ENCODE measurements around the gene COL13A1. TPM values are rescaled to one million over a fixed set of nuclear protein-coding genes. Genes with fewer than 3 reads are reported as not detected.

COL13A1 gene
- total and polyA plus RNA-seq, 10 donors: 4.1 to 16.1 (median 9.5) TPM

- no peak for DNase-seq
- no peak overlapping the region for H3K27ac ChIP-seq
- peaks cover 0 to 26% (median 8%) of the 10 kb centered on the region in 6 donors for H3K4me1 ChIP-seq
- intact Hi-C loops (cut with DNase I; ENCODE audit: low total_unique reads): no loop called here
- 49 to 84% (median 72%) methylated on average over 7 of the region's 7 CpGs for WGBS, 5 donors
- no peaks in the 10 kb centered on the region for H3K36me3 ChIP-seq
- TF ChIP-seq, protein P1, sequence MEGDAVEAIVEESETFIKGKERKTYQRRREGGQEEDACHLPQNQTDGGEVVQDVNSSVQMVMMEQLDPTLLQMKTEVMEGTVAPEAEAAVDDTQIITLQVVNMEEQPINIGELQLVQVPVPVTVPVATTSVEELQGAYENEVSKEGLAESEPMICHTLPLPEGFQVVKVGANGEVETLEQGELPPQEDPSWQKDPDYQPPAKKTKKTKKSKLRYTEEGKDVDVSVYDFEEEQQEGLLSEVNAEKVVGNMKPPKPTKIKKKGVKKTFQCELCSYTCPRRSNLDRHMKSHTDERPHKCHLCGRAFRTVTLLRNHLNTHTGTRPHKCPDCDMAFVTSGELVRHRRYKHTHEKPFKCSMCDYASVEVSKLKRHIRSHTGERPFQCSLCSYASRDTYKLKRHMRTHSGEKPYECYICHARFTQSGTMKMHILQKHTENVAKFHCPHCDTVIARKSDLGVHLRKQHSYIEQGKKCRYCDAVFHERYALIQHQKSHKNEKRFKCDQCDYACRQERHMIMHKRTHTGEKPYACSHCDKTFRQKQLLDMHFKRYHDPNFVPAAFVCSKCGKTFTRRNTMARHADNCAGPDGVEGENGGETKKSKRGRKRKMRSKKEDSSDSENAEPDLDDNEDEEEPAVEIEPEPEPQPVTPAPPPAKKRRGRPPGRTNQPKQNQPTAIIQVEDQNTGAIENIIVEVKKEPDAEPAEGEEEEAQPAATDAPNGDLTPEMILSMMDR (IDR thresholded peaks at IDR 0.05 in 8 of 11, conservative IDR thresholded peaks at IDR 0.05 in 3 of 11): no peak
- TF ChIP-seq POLR2AphosphoS5 (IDR thresholded peaks at IDR 0.05) (no peak), POLR2A (IDR thresholded peaks at IDR 0.05) (no peak)
- no peaks in the 10 kb centered on the region for H3K9me3 ChIP-seq
- H3K4me3 ChIP-seq: no peak overlapping the region
- no peaks in the 10 kb centered on the region for H3K27me3 ChIP-seq (replicated peaks in 1 of 7)
Observed at GRCh38 chr10:69956741-69957230, 155.1 kb downstream of the COL13A1 start.

DNA sequence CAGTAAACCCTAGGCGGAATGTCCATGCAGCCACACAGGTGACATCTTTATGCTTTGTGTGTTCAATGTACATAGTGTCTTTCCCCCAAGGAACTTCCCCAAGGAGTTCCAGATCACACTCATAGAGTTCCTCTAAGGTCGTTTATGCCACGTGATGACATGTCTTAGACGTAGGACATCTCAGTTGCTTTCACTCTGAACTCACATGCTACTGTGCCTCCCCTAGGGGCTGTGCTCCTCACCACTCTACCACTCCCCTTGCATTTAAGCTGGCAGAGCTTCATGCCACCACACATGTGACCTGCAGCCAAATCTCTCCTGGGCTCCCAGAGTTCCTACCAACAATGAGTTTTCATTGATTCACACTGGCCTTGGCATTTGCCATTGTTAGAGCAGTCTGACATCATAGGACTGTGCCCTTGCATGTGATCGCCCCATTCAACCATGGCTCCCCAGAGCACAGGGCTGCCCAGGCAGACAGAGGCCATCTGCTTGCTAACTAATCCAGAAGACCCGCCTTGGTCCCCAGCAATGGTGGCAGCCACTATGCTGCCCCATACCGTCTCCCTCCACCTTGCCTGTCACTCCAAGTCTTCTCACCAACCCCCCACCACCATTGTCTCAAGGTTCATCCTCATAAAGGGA is 155.7 kb downstream of the COL13A1 start:
- Histone ChIP-seq H3K36me3 (no peaks in the 10 kb centered on the region), H3K4me3 (no peak overlapping the region), H3K4me1 (peaks cover 0 to 28% (median 8%) of the 10 kb centered on the region in 6 donors), H3K27me3 (replicated peaks in 1 of 7) (no peaks in the 10 kb centered on the region), H3K27ac (no peak overlapping the region), H3K9me3 (no peaks in the 10 kb centered on the region)
- DNase-seq: no peak
- TF ChIP-seq POLR2A (IDR thresholded peaks at IDR 0.05): no peak
- TF ChIP-seq POLR2AphosphoS5 (IDR thresholded peaks at IDR 0.05): no peak
- TF ChIP-seq, protein P1 (IDR thresholded peaks at IDR 0.05 in 8 of 11, conservative IDR thresholded peaks at IDR 0.05 in 3 of 11): no peak
- 69 to 86% (median 77%) methylated on average over 7 of the region's 7 CpGs for WGBS, 5 donors
- intact Hi-C loops (cut with DNase I; ENCODE audit: low total_unique reads): no loop called here

DNA sequence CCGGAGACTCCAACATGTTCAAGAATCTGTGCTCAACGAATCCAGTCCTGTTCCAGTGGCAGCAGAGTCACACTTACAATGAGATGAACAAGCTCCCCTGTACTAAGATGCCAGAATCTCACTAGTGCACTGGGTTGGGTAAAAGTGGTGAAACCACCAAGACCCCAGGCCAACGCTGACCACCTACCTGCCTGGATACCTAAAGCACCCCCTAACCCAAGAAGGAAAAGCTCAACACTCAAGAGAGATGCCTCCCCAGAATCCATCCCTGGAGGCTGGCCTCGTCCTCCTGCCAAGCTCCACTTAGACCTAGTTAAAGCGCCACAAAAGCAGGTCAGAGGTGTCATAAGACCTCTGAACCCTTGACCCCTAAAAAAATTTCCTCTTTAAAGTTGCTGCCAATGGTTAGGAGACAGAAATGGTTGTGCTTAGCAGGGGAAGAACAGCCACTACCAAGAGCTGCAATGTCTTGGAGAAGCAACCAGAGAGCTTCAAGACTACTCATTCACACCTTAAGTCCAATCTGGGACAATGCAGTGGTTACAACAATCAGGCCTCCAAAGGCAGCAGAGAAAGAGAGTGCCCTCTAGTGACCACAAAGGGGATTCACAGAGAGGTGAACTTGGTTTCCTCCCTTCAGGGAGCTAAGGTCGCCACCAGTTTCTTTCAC is 156.3 kb downstream of the COL13A1 start:
- intact Hi-C loops (cut with DNase I; ENCODE audit: low total_unique reads): no loop called here
- Histone ChIP-seq H3K27ac (no peak overlapping the region), H3K4me3 (no peak overlapping the region), H3K36me3 (no peaks in the 10 kb centered on the region), H3K27me3 (replicated peaks in 1 of 7) (peaks cover 0 to 6% (median 0%) of the 10 kb centered on the region in 7 donors), H3K9me3 (no peaks in the 10 kb centered on the region), H3K4me1 (peaks cover 0 to 28% (median 8%) of the 10 kb centered on the region in 6 donors)
- DNase-seq: no peak
- TF ChIP-seq POLR2AphosphoS5 (IDR thresholded peaks at IDR 0.05): no peak
- TF ChIP-seq, protein P1 (IDR thresholded peaks at IDR 0.05 in 8 of 11, conservative IDR thresholded peaks at IDR 0.05 in 3 of 11): peak in 8 of 11 experiments; percentile 41 to 82 (median 69)
- no peak for TF ChIP-seq POLR2A (IDR thresholded peaks at IDR 0.05)
- WGBS, 5 donors: 78 to 84% (median 80%) methylated on average over 5 to 6 of the region's 6 CpGs

- Histone ChIP-seq H3K27me3 (replicated peaks in 1 of 7) (peaks cover 0 to 9% (median 0%) of the 10 kb centered on the region in 7 donors), H3K9me3 (no peaks in the 10 kb centered on the region), H3K27ac (no peak overlapping the region), H3K4me1 (peaks cover 0 to 28% (median 8%) of the 10 kb centered on the region in 6 donors), H3K4me3 (no peak overlapping the region), H3K36me3 (no peaks in the 10 kb centered on the region)
- no peak for TF ChIP-seq POLR2AphosphoS5 (IDR thresholded peaks at IDR 0.05)
- TF ChIP-seq, protein P1 (IDR thresholded peaks at IDR 0.05 in 8 of 11, conservative IDR thresholded peaks at IDR 0.05 in 3 of 11): peak in 4 of 11 experiments; percentile 3 to 43 (median 22)
- no peak for TF ChIP-seq POLR2A (IDR thresholded peaks at IDR 0.05)
- intact Hi-C loops (cut with DNase I; ENCODE audit: low total_unique reads): no loop called here
- DNase-seq: no peak
Observed at GRCh38 chr10:69958556-69958902, 156.8 kb downstream of the COL13A1 start.
